Activated naive CD4-positive, alpha-beta T cell treated with anti-CD3 and anti-CD28 coated beads, Interleukin-2, amount 50 U/mL, for 72 hours (primary cell): ENCODE results near the gene THAP12. TPM values are rescaled to one million over a fixed set of nuclear protein-coding genes. Genes with fewer than 3 reads are reported as not detected.

Source experiments
- total RNA-seq, 2 donors: library from RNA; stranded (reverse); gene quantifications; one replicate each; pipeline ENCODE4 v1.2.3, GENCODE V29; 2022

Gene THAP12
- total RNA-seq, 2 donors from 2014 or later, result 27.7 to 36.0 TPM

Other genes with a start within 250 kb of the THAP12 start
- gene WNT11, start 174.6 kb downstream of the THAP12 start, total RNA-seq, result 1 to 10 TPM in 1 of 2 donors, under 1 TPM in 1; 0.71 to 1.5 TPM
- gene GVQW3, start 191 bp upstream of the THAP12 start, total RNA-seq, result 1 to 10 TPM; 1.0 to 3.9 TPM
- gene EMSY, start 63.9 kb upstream of the THAP12 start, total RNA-seq, result 10 to 100 TPM; 30.5 to 62.2 TPM